ENCODE results near the gene MRPL45.
A peak's percentile ranks its signal among the peaks of the same experiment; 100 is the strongest.
"Not testable (repeated sequence)": the region's sequence is repeated elsewhere in the genome, so short reads cannot be mapped to it uniquely, and the experiment has no call there.

MRPL45 gene

GRCh38 chr17:38296834-38297517, at the start of gene MRPL45:
TSS of gene MRPL45 (plus strand) at chr17:38297168. CDS start at chr17:38297184, 16 bp downstream.
- peak; percentile 95 for DNase-seq

- not testable (repeated sequence) for DNase-seq
These were observed 43.8 kb upstream of the MRPL45 start for GRCh38 chr17:38253191-38253590.

GRCh38 chr17:38254357-38254756, 42.6 kb upstream of the MRPL45 start:
- not testable (repeated sequence) for DNase-seq

GRCh38 chr17:38257013-38257621, 39.9 kb upstream of the MRPL45 start:
- peak; percentile 76 for DNase-seq

- DNase-seq: not testable (repeated sequence)
These were observed 30.9 kb upstream of the MRPL45 start for GRCh38 chr17:38265974-38266506.

- DNase-seq: not testable (repeated sequence)
These were observed 30.4 kb upstream of the MRPL45 start for GRCh38 chr17:38266571-38266970.

GRCh38 chr17:38268138-38268537, 28.8 kb upstream of the MRPL45 start:
- not testable (repeated sequence) for DNase-seq

GRCh38 chr17:38269045-38269444, 27.9 kb upstream of the MRPL45 start:
- DNase-seq: not testable (repeated sequence)

- not testable (repeated sequence) for DNase-seq
These were observed 27.4 kb upstream of the MRPL45 start for GRCh38 chr17:38269552-38269951.

GRCh38 chr17:38285994-38286393, 11.0 kb upstream of the MRPL45 start:
- not testable (repeated sequence) for DNase-seq

- not testable (repeated sequence) for DNase-seq
These were observed 10.4 kb upstream of the MRPL45 start for GRCh38 chr17:38286501-38287091.

- not testable (repeated sequence) for DNase-seq
These were observed 8.6 kb upstream of the MRPL45 start for GRCh38 chr17:38288217-38288827.

GRCh38 chr17:38289760-38290159, 7.2 kb upstream of the MRPL45 start:
- not testable (repeated sequence) for DNase-seq

GRCh38 chr17:38295602-38296365, 1.2 kb upstream of the MRPL45 start:
- DNase-seq: not testable (repeated sequence)

- DNase-seq: no peak
These were observed 18.5 kb downstream of the MRPL45 start for GRCh38 chr17:38315497-38315896.

GRCh38 chr17:38317081-38317480, 20.1 kb downstream of the MRPL45 start:
- no peak for DNase-seq

- no peak for DNase-seq
These were observed 23.5 kb downstream of the MRPL45 start for GRCh38 chr17:38320482-38320881.

GRCh38 chr17:38322156-38322779, 25.3 kb downstream of the MRPL45 start:
- DNase-seq: peak; percentile 60

GRCh38 chr17:38322897-38323296, 25.9 kb downstream of the MRPL45 start:
- no peak for DNase-seq

- no peak for DNase-seq
These were observed 27.3 kb downstream of the MRPL45 start for GRCh38 chr17:38324141-38324697.

- DNase-seq: no peak
These were observed 27.8 kb downstream of the MRPL45 start for GRCh38 chr17:38324772-38325171.

Data from activated CD4-positive, alpha-beta T cell treated with anti-CD3 and anti-CD28 coated beads for 1 hour (primary cell).